ENCODE measurements around the gene TMEM259.

GRCh38 chr19:963486-963951 is 57.4 kb downstream of the TMEM259 start:
- TF ChIP-seq CTCF (IDR thresholded peaks at IDR 0.05) (no peak), POLR2A (IDR thresholded peaks at IDR 0.05) (no peak), EP300 (IDR thresholded peaks at IDR 0.05; ENCODE audit: low read depth) (no peak), POLR2AphosphoS5 (IDR thresholded peaks at IDR 0.05) (no peak)
